ENCODE results near the gene SSUH2. TPM values are rescaled to one million over a fixed set of nuclear protein-coding genes. Genes with fewer than 3 reads are reported as not detected.
"Not testable (repeated sequence)": the region's sequence is repeated elsewhere in the genome, so short reads cannot be mapped to it uniquely, and the experiment has no call there.

The SSUH2 gene, protein sequence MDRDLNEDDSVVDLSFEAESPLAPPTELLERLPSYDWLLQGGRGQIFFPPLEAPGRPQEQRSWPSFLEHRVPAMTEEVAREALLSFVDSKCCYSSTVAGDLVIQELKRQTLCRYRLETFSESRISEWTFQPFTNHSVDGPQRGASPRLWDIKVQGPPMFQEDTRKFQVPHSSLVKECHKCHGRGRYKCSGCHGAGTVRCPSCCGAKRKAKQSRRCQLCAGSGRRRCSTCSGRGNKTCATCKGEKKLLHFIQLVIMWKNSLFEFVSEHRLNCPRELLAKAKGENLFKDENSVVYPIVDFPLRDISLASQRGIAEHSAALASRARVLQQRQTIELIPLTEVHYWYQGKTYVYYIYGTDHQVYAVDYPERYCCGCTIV
- total RNA-seq, result not detected
- long read RNA-seq, result 0 reads

GRCh38 chr3:8644748-8645390 is at the start of gene SSUH2:
TSS of gene SSUH2 (minus strand) at chr3:8644798. CDS start at chr3:8644758, 40 bp downstream.
- no peaks in the 10 kb centered on the region for H3K27me3 ChIP-seq
- no peaks in the 10 kb centered on the region for H3K9me3 ChIP-seq
- H3K36me3 ChIP-seq, result no peaks in the 10 kb centered on the region
- H3K4me3 ChIP-seq, result no peak within 1 kb of the TSS
- DNase-seq (no peak), ATAC-seq (no peak)
- intact Hi-C loops (cut with DNase I), result no loop called here
- H3K4me1 ChIP-seq, result no peaks in the 10 kb centered on the region
- TF ChIP-seq, protein P1, sequence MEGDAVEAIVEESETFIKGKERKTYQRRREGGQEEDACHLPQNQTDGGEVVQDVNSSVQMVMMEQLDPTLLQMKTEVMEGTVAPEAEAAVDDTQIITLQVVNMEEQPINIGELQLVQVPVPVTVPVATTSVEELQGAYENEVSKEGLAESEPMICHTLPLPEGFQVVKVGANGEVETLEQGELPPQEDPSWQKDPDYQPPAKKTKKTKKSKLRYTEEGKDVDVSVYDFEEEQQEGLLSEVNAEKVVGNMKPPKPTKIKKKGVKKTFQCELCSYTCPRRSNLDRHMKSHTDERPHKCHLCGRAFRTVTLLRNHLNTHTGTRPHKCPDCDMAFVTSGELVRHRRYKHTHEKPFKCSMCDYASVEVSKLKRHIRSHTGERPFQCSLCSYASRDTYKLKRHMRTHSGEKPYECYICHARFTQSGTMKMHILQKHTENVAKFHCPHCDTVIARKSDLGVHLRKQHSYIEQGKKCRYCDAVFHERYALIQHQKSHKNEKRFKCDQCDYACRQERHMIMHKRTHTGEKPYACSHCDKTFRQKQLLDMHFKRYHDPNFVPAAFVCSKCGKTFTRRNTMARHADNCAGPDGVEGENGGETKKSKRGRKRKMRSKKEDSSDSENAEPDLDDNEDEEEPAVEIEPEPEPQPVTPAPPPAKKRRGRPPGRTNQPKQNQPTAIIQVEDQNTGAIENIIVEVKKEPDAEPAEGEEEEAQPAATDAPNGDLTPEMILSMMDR (IDR thresholded peaks at IDR 0.05), result no peak
- H3K27ac ChIP-seq, result no peak within 1 kb of the TSS

GRCh38 chr3:8691295-8691694 is 46.7 kb upstream of the SSUH2 start:
- H3K4me3 ChIP-seq; H3K27me3 ChIP-seq; H3K36me3 ChIP-seq; ATAC-seq; H3K9me3 ChIP-seq; H3K27ac ChIP-seq; DNase-seq; intact Hi-C loops (cut with DNase I); H3K4me1 ChIP-seq: not testable (repeated sequence)

- H3K9me3 ChIP-seq; H3K4me1 ChIP-seq; H3K4me3 ChIP-seq; H3K27me3 ChIP-seq; H3K27ac ChIP-seq; H3K36me3 ChIP-seq; ATAC-seq; intact Hi-C loops (cut with DNase I); DNase-seq: not testable (repeated sequence)
These were observed 40.4 kb upstream of the SSUH2 start for GRCh38 chr3:8684992-8685391.

- H3K9me3 ChIP-seq; H3K36me3 ChIP-seq; H3K4me1 ChIP-seq; H3K27ac ChIP-seq; intact Hi-C loops (cut with DNase I); DNase-seq; H3K27me3 ChIP-seq; ATAC-seq; H3K4me3 ChIP-seq: not testable (repeated sequence)
These were observed 38.4 kb upstream of the SSUH2 start for GRCh38 chr3:8682850-8683574.

DNA sequence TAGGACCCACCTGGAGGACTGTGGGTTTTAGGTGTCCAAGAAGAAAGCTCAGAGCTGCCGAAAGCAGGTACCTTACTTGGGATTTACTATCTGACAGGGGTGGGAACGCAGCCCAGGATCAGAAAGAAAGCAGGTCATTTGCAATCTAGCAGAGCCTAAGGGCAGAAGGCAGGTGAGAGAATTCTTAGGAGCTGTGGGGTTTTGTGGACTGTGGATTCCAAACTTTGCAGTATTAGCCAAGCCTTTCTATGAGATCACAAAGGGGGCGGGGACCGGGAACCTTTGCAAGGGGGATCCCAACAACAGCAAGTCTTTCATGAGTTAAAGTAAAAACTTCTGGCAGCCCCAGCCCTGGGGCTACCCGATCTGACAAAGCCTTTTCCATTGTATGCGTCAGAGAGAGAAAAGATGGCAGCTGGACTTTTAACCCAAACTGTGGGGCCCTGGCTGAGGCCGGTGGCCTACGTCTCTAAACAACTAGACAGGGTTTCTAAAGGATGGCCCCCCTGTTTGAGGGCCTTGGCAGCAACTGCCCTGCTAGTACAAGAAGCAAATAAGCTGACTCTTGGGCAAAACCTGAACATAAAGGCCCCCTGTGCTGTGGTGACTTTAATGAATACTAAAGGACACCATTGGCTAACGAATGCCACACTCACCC is 37.4 kb upstream of the SSUH2 start:
- H3K27me3 ChIP-seq; ATAC-seq; intact Hi-C loops (cut with DNase I); H3K9me3 ChIP-seq; H3K4me3 ChIP-seq; H3K36me3 ChIP-seq; H3K4me1 ChIP-seq; DNase-seq; H3K27ac ChIP-seq: not testable (repeated sequence)

DNA sequence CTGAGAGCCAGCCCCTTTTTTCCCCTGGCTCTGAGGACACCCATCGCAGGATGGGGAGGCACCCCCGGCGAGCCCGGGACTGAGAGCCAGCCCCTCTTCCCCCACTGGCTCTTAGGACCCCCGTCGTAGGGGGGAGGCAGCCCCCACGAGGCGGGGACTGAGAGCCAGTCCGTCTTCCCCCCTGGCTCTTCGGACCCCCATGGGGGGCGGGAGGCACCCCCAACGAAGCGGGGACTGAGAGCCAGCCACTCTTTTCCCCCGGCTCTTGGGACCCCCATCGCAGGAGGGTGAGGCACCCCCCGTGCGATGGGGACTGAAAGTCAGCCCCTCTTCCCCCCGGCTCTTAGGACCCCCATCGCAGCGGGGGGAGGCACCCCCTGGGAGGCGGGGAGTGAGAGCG is 36.8 kb upstream of the SSUH2 start:
- Histone ChIP-seq H3K27me3 (no peaks in the 10 kb centered on the region), H3K4me3 (no peak overlapping the region), H3K4me1 (no peaks in the 10 kb centered on the region), H3K27ac (no peak overlapping the region), H3K36me3 (no peaks in the 10 kb centered on the region), H3K9me3 (no peaks in the 10 kb centered on the region)
- ATAC-seq (no peak), DNase-seq (no peak)
- TF ChIP-seq, protein P1 (IDR thresholded peaks at IDR 0.05), result no peak
- intact Hi-C loops (cut with DNase I), result no loop called here

DNA sequence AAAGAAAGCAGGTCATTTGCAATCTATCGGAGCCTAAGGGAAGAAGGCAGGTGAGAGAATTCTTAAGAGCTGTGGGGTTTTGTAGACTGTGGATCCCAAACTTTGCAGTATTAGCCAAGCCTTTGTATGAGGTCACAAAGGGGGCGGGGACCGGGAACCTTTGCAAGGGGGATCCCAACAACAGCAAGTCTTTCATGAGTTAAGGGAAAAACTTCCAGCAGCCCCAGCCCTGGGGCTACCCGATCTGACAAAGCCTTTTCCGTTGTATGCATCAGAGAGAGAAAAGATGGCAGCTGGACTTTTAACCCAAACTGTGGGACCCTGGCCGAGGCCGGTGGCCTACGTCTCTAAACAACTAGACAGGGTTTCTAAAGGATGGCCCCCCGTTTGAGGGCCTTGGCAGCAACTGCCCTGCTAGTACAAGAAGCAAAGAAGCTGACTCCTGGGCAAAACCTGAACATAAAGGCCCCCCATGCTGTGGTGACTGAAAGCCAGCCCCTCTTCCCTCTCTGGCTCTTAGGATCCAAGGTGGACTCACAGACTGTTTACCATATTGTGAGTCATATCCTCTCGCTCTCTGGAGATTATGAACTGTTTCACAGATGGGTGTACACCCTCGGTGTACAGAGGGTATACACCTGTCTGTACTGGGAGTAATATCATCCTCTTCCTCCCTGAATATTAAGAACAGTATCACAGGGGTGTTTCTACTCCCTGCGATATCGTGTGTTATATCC is 35.4 kb upstream of the SSUH2 start:
- H3K27ac ChIP-seq; DNase-seq; H3K4me1 ChIP-seq; intact Hi-C loops (cut with DNase I); H3K27me3 ChIP-seq; ATAC-seq; H3K36me3 ChIP-seq; H3K4me3 ChIP-seq; H3K9me3 ChIP-seq: not testable (repeated sequence)
